NK-92 treated with Interleukin-12 subunit alpha and Interleukin-12 subunit beta, amount 100 ng/mL, for 24 hours (cell line): ENCODE measurements around the gene RPS13.
"Not testable (repeated sequence)": the region's sequence is repeated elsewhere in the genome, so short reads cannot be mapped to it uniquely, and the experiment has no call there.

Experiments used
- DNase-seq: peaks from one replicate; lab custom pipeline; 2025; lab: John Stamatoyannopoulos, UW

The RPS13 gene

DNA sequence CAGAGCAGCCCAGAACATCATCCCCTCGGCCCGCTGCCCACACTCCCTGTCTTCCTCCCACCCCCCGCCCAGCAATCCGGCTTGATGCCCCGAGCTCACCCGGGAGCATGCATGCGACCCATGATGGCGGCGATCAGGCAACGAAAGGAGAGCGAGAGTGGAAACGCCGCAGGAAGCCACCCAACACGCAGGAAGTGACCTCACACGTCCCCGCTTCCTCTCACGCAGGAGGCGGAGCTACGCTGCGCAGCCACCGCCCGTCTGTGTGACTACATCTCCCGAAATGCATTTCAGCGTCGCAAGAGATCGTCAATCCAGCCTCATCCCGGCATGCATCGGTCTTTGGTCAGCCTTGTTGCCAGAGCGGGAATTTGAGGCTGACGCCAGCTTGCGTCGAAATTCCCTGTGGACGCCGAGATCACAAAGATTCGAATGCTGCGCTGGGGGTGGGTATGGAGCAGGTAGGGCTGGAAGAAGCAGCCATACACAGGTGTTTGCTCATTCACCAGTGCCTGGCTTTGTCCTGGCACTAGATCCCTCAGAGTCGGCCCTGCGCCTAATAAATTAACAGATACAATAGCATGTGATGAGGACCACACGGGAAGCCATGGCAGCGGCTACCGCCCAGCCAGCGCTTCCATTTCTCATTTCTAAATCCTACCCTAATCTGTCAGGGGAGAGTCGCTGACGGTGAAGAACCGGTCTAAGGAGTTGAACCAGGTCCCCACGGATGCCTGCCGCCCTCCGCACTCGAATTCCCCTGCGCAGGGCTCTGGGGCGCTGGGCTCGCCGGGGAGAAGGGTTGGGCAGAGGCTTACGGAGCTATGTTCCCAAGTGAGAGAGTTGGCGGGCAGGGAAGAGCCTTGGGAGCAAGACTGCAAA is at the start of gene RPS13:
Gene RPS13 (minus strand): TSS at position 148 of the 882 bp plus-strand sequence. CDS start 26 bp downstream, at position 122.
- peak; percentile 94 for DNase-seq

DNA sequence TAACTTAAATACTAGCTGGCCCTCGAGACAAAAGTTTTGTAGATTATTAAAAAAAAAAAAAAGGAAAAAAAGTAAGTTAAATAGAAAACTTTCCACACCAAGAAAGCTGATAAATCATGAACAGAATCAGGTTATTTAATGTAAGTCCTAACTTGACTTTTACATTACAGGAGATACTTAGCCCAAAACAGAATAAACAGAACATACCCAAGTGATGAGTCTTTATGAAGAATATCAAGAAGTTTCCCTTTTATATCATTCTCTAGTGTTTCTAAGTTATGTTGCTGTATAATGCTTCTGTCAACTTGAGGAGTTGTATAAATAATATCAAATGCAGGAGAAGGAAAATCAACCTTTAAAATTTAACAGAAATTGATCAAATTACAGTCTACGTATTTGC is 44.5 kb upstream of the RPS13 start:
- DNase-seq: no peak

DNA sequence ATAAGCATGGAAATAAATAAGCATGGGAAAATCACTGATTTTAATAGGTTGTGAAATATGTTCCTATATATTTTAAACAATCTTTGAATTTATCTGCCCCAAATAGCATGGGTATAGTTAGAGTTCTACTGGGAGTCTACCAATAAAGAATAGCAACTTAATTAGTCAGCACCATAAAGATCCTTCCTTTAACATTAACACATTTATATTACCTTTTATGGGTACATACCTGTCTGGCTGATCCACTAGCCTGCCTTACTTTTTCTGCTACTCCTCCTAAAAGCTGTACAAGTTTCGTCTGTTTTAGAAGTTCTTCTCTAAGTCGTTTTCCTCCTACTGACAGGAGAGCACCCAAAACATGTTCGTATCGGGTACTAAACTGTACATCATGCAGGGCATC is 39.8 kb upstream of the RPS13 start:
- no peak for DNase-seq

DNA sequence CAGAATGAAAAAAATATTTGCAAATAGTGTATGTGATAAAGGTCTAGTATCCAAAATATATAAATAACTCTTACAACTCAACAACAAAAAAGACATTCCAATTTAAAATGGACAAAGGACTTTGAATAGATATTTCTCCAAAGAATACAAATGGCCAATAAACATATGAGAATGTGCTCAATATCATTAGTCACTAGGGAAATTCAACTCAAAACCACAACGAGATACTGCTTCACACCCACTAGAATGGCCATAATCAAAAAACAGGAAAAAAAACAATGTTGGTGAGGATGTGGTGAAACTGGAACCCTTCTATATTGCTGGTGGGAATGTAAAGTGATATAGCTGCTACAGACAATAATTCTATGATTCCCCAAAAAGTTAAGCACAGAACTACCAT is 38.6 kb upstream of the RPS13 start:
- DNase-seq: no peak

DNA sequence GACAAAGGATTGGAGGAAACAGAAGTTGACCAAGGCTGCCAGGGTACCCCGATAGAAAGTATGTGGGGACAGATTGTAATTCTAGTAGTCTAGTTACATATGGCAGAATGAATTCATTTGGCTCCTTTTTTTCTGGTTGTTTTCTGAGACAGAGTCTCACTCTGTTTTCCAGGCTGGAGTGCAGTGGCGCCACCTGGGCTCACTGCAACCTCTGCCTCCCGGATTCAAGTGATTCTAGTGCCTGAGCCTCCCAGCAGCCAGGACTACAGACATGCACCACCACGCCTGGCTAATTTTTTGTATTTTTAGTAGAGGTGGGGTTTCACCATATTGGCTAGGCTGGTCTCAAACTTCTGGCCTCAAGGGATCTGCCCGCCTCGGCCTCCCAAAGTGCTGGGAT is 30.3 kb upstream of the RPS13 start:
- not testable (repeated sequence) for DNase-seq

DNA sequence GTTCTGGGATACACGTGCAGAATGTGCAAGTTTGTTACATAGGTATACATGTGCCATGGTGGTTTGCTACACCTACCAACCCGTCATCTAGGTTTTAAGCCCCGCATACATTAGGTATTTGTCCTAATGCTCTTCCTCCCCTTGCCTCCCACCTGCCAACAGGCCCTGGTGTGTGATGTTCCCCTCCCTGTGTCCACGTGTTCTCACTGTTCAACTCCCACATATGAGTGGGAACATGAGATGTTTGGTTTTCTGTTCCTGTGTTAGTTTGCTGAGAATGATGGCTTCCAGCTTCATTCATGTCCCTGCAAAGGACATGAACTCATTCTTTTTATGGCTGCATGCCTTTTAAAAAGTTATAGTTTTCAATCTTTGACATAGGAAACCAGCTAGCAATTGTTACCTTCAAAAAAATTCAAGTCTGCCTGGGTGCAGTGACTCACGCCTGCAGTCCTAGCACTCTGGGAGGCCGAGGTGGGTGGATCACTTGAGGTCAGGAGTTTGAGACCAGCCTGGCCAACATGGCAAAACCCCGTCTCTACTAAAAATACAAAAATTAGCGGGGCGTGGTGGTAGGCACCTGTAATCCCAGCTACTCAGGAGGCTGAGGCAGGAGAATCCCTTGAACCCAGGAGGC is 28.1 kb upstream of the RPS13 start:
- DNase-seq: not testable (repeated sequence)

DNA sequence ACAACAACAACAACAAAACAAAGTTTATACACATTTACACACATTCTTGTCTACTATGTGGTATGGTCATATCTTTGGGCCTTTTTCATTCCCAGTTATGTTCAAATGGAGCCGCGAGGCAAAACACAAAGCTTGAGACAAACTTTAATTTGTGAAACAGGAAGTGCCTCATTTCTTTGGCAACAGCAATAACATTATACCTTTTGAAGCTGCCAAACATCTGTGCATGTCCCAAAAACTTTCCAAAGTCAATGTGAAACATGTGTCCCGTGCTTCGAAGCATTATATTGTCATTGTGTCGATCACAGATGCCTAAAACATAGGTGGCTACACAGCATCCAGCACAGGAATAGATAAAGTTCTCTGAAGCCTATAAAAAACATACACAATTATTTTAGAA is 25.0 kb upstream of the RPS13 start:
- DNase-seq: no peak

DNA sequence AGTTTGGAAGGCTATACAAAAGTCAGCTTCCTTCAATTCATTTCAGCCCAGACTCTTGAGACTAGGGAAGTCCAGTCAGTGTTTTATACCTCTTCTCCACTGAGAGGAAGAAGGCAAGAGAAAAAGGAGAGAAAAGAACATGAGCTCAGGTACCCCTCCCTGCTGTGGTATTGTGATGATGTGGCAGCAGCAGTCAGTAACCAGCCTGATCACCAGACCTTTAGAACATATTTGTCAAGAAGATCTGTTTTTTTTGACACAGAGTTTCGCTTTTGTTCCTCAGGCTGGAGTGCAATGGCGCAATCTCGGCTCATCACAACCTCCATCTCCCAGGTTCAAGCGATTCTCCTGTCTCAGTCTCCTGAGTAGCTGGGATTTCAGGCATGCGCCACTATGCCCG is 21.2 kb upstream of the RPS13 start:
- DNase-seq: no peak

DNA sequence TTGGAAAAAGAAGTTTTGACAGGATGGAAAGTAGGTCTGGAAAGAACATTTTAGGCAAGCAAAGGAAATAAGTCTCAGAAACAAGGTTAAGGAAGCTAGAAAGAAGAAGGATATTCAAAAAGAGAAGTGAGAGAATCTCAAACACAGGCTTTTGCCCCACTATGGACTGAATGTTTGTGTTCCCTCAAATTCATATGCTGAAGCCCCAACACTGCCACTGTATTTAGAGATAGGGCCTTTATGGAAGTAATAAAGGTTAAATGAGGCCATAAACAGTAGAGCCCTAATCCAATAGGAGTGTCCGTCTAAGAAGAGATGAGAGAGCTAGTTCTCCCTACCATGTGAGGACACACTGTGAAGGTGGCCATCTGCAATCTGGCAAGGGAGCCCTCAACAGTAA is 20.6 kb upstream of the RPS13 start:
- no peak for DNase-seq

DNA sequence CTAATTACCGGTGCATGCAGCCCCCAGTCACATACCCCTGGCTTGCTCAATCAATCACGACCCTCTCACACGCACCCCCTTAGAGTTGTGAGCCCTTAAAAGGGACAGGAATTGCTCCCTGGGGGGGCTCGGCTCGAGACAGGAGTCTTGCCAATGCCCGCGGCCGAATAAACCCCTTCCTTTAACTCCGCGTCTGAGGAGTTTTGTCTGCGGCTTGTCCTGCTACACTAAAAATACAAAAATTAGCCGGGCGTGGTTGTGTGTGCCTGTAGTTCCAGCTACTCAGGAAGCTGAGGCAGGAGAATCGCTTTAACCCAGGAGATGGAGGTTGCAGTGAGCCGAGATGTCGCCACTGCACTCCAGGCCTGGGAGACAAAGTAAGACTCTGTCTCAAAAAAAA is 8.5 kb upstream of the RPS13 start:
- DNase-seq: not testable (repeated sequence)

DNA sequence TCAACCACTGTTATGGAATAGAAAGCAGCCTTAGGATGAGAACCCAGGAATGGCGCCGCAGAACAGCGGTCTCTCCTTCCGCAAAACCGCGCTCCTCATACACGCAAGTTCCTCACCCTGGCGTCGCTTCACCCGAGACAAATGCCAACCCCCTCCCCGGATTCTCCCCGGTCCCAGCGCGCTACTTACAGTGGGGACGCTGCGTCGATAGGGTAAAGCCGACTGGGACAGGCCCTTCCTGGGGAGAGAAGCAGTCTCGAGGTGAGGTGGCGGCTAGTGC is 287 bp downstream of the RPS13 start:
- DNase-seq: no peak

DNA sequence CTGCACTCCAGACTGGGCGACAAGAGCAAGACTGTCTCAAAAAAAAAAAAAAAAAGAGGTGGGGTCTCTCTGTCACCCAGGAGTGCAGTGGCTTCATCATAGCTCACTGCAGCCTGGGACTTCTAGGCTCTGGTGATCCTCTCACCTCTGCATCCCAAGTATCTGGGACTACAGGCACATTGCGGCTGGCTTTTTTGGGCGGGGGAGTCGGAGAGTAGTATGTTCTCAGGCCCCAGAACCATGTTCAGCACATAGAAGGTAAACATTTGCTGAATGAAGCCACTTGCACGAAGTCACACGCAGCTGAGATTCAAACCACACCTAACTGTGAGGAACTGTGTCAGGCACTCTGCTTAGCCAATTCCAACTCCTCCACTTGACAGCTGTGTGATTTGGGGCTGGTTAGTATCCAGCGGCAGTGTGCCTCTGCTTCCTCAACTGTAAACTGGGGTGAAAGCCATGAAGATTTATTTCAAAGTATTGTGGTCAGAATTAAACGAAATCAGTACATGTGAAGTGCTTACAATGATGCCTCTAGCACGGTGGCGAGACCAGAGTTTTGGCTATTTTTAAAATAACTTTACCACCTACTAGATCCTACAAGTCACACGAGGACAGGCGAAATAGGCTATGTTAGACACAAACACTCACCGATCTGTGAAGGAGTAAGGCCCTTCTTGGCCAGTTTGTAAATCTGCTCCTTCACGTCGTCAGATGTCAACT is 789 bp downstream of the RPS13 start:
- DNase-seq: no peak

DNA sequence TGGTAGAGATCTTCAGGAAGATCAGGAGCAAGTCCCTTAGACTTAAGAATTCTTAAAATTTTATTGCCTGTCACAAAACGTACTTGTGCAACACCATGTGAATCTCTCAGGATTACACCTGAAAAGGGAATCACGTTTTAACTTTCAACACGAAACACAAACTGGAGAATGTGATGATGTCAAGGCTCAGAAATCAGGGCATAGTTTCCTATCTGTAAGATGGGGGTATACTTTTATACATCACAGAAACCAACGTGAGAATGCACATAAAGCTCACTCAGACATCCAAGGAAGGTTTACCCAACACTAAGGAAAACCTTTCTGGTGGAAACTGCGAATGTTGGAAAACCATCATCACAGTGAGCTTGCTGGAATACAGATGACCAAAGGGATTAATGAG is 2.0 kb downstream of the RPS13 start:
- no peak for DNase-seq

DNA sequence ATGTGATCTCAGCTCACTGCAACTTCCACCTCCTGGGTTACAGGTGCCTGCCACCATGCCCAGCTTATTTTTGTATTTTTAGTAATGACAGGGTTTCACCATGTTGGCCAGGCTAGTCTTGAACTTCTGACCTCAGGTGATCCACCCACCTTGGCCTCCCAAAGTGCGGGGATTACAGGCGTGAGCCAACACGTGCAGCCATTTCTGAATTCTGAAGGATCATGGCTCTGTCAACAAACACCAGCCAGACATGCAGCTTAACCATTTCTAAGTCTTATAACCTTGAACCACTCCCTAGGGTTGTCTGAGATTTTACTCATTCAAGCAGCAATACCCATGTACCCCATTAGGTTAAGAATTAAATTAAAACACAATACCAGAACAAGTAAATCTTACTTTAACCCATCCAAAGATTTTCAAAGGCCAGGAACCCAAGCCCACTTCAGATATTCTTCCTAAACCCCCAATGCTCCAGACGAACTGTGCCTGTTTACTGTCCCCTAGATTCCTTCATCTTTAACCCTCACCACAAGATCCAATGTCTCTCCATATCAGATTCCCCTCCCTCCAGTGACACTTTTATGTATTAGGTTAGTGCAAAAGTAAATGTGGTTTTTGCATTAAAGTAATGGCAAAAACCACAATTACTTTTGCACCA is 4.0 kb downstream of the RPS13 start:
- DNase-seq: no peak

DNA sequence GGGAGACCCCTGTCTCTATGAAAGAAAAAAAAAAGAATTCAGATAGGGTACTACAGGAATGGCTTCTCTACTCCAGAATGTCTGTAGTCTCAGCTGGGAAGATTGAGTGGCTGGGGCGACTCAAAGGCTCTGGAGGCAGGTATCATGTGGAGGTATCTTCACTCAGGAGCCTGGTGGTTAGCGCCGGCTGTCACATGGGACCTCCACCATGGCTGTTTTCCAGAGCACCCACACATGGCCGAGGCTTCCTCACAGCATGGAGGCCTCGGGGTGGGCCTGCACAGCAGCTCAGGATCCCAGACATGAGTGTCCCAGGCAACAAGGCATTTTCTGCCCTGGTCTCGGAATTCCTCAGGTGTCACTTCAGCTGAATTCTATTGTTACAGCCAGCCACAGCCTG is 10.1 kb downstream of the RPS13 start:
- DNase-seq: no peak

DNA sequence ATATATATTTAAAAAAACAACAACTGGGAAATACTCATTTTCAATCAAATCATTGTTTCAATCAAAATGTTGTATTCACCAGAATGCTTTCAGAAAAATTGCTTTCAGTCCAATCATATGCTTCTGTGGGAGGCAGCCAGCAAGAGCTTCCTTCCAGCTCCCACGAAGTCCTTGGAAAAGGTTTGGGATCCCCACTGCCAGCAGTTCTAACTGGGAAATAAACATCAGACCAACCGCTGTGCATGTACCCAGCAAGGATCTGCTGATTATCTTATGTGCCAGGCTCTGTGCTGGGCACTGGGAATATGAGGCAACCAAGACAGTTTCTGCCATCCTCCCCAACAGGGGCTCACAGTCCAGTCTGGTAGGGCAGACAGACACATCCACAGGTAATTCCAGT is 10.8 kb downstream of the RPS13 start:
- no peak for DNase-seq

DNA sequence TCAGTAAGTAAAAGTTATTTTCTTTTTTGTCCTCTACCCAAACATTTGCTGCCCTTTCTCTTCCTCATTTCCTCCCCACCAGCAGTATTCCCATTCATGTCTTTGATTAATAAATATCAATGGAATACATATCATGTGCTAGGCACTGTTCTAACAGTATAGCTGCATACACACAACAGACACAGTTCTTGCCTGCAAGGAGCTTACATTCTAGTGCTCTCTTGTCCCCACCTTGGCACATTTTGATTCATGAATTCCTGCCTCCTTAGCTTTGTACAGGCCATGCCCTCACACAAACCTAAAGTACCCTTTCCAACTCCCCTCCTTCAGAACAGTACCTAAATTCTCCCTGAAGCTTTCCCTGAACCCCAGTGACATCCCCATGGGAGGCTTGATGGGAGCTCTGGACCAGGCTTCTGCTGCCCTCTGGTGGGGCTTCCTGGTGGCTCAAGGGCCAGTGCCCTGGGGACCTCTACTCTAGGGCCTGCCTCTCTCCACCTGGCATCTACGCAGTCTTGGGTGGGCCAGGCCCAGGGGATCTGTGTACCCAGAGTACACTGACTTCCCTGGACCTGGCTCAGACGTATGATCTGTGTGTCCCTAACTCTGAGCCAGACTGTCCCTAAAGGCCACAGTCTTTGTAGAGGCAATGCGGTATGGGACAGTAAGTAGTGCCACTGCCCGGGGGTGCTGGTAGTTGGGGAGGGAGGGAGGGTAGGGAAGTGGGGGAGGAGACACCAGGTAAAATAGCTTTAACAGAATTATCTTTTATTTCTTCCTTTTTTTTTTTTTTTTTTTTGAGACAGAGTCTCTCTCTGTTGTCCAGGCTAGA is 14.1 kb downstream of the RPS13 start:
- DNase-seq: peak; percentile 34

DNA sequence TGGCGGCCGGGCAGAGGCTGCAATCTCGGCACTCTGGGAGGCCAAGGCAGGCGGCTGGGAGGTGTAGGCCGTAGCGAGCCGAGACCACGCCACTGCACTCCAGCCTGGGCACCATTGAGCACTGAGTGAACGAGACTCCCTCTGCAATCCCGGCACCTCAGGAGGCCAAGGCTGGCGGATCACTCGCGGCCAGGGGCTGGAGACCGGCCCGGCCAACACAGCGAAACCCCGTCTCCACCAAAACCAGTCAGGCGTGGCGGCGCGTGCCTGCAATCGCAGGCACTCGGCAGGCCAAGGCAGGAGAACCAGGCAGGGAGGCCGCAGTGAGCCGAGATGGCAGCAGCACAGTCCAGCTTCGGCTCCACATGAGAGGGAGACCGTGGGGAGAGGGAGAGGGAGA is 26.3 kb downstream of the RPS13 start:
- DNase-seq: not testable (repeated sequence)

DNA sequence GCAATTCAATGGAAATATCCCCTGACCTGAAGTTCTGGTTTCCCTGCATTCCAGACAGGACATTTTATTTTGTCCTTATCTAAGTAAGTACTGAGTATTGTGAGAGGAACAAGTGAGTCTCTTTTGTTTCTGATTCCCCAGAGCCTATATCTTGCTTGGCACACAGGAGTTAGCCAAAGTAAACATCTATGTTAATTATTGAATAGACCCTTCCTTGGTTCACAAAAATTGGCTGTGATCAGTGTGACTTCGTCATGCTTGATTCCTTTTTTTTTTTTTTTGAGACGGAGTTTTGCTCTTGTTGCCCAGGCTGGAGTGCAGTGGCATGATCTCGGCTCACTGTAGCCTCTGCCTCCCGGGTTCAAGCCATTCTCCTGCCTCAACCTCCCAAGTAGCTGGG is 29.0 kb downstream of the RPS13 start:
- DNase-seq: not testable (repeated sequence)

DNA sequence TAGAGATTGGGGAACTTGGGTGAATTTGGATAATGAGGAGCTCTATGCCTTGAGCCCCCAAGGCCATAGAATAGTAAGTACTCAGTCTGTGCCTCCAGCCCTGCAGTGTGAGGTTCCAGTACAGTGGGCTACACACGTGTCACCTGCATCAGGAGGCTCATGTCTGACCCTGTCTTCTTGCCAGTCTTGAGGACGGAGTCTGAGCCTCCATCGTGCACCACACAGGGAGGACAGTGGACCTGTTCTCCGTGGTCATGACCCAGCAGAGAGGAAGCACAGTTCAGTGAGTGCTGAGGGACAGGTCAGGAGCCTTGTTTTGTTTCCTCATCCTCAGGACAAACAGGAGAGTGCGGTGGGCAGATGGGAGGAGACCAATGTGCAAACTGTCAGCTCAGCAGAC is 30.8 kb downstream of the RPS13 start:
- no peak for DNase-seq
